NCI-H187 (cell line): ENCODE measurements around the gene MAN1A1.

ENCODE experiments used
- DNase-seq, 2 experiments: peaks; one replicate each; lab custom pipeline; 2025; lab: John Stamatoyannopoulos, UW

MAN1A1 gene

DNA sequence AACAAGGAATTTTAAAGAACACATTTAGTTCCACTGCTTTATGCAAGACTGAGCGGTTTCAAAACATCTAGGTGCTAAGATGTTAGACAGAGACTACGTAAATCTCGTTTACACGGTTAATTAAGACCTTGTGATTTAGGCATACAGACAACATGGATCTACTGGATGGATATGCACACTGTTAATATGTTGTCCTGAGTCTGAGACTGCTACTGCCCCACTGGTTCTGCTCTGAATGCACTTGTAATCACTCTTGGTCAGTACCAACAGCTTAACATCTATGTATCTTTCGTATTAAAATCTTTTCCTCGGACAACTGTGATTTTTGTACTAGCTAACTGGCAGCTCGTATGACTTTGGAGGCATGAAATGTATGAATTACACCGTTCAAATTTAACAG lies 3.1 kb downstream of the MAN1A1 start:
- no peak for DNase-seq

DNA sequence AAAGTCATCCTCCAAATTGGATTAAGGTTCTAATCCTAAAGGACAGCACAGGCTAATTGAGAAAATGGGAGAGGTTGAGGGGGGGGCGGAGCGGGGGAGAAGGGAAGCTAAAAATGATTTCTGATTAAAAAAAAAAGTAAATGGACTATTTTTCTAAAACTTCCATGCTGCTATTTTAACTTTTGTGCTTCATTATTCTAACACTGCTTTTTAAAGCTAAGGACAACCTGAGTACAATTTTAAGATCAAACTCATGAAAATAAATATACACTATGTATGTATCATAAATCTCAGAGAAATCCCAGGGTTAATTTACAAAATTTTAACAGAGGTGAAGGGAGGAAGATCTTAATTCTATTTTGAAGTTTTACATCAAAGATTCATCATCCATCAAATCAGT lies 4.4 kb downstream of the MAN1A1 start:
- no peak for DNase-seq

DNA sequence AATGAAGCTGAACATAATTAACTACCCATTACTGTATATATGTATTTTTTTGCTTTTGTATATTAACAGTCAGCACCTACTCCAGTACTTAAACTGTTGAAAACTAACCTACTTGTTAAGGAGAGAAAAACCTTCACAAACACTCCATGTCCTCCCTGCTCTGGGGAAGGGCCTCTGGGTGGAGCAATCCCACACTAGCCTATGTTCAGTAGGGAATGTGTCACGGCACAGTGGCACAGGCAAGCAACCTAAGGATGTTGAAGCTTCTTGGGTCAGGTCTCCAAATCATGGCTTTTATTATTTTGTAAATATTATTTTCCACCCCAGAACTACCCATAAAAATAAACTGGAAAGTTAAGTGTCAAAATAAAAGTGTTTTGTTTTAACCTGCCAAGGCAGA lies 5.3 kb downstream of the MAN1A1 start:
- DNase-seq: no peak

- no peak for DNase-seq
Observed at GRCh38 chr6:119343573-119344146, 5.9 kb downstream of the MAN1A1 start.

DNA sequence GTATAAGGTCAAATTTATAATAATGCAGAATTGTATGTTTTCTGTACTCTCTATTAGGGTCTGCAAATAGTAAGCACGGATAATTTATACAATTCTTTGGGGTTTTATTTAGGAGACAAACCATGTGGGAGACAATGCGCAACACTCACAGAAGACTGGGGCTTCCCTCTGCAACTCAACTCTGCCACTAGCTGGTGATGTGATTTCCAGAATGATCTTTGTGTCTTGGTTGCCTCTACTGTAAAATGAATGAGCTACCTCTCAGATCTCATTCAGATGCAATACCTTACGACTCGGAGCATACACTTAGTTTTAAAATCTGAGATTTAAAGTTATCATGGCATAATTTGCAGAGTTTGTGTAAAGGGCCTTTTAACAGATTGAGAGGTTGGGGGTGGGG lies 6.4 kb downstream of the MAN1A1 start:
- no peak for DNase-seq

- DNase-seq: no peak
Observed at GRCh38 chr6:119342430-119342829, 7.1 kb downstream of the MAN1A1 start.

- DNase-seq: no peak
Observed at GRCh38 chr6:119340796-119341487, 8.6 kb downstream of the MAN1A1 start.

DNA sequence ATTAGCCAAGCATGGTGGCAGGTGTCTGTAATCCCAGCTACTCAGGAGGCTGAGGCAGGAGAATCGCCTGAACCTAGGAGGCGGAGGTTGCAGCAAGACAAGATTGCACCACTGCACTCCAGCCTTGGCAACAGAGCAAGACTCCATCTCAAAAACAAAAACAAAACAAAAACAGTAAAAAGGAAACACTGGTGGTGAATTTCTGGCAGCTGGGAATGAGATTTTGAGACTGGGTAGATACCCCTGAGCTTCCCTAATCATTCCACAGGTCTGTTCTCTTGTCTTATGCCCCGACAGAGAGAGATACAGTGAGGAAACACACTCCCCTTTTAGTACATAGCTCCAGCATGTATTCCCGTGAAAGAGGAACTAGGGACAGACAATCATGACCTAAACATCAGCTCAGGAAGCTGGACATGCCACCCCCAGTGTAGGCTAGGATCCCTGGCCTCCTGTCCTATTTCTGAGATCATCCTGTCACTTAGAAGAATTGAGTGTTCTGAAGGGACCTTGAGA lies 9.6 kb downstream of the MAN1A1 start:
- DNase-seq: no peak

DNA sequence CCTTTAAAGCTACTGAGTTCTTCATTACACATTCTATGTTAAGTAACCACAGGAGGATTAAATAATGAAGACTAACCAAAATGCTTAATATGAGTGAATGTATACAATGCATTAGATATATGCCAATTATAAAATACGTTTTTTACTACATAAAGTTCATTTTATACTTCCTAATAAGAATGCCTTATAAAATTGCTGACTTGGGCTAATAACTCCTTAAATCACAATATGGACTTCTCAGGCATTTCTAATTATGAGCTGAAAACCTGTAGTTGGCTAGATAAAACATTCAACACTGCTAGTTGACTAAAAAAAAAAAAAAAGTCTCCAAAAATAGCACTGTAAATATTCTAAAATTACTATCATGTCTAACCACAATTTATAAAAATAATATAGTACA lies 11.8 kb downstream of the MAN1A1 start:
- no peak for DNase-seq

DNA sequence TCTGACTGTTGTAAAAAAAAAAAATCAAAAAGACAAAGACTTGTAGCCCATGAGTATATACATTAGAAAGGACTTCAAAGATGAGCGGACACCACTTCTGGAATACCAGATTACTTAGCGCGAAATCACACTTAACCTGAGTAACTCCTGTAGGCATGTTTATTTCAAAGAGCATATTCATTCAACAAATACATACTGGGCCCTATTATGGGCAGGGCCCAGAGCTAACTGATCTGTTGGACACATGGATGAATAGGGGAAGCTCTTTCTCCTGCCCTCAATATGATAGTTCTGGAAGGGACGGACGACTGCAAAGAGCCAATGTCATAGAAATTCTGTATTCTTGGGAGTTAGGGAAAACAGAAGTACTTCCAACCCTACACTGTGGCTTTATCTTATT lies 12.3 kb downstream of the MAN1A1 start:
- no peak for DNase-seq

DNA sequence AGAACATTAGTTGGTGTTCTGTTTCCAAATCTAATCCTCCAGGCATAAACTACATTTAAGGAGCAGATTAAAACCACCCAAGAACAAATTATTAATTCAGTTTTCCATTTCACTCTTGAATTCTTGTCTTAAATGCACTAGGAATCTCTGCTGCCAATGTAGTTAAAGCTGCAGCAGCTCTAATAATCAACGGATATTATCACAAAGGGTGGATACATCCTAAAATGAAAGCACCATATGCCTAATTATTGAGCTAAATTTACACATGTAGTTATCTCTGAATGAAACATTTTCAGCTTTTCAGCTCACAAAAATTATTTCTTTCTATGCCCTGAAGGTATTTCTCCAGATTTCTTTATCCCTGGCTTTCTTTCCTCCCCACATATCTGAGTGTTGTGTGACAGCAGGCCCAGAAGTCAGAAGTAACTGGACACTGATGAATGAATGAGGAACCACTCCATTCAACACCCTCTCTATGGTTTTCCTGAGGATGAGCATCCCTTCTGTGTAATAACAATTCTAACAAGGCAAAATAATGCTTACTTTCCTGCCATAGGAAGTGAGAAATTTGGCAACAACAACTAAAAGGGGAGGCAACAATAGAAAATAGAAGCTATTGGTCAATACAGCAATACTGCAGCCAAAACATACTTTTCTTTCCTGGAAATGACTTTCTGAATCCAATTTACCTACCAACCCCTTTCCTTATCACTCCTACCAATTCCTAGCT lies 14.9 kb downstream of the MAN1A1 start:
- no peak for DNase-seq

DNA sequence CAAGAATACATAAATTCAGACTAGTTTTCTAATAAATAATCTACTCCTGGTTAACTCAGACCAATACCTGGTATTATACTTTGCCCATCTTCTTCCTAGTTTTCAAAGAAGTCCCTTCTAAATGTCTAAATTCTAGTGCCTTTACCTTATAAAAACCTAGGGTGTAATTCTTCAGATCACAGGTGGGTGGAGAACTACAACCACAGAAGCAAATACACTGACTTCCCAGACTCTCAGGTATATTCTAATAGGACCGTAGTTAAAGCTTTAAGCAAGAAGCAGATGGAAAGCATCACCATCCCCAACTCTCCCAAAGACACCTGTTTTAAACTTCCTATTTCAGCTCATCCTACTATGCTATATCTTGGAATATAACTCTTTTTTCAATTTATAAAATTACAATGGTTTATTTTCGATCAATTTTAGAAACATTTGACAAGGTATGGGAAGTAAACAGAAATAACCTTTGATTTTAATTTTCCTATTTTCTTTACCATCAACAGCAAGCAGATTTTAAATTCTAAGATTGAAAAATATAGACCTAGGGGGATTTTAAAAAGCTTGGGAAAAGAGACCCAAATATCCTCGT lies 15.8 kb downstream of the MAN1A1 start:
- no peak for DNase-seq

GRCh38 chr6:119333063-119333609 lies 16.4 kb downstream of the MAN1A1 start:
- no peak for DNase-seq

DNA sequence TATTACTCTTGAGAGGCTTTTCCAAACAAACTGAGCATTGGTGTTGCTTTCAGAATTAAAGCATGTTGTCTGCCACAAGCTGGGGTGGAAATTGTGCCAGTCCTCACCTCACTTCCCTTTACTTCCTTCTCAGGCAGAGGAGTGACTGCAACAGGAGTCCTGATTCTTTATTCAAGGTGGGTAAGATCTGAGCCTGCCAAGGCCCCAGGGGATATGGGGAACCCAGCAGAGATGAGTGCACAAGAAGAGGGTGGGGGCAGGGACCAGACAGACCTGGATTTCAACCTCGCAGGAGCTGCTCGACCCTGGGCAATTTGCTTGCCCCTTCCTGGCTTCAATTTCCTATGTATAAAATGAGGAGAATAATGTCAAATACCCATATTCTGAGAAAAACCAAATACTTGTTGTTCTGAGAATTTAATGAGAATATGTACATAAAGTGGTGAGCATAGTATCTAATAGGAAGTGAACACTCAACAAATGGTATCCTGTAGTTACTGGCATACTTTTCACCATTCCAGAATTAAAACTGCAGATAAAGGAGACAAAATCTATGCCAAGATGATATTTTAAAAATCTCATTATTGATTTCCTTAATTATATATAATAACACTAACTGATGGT lies 17.8 kb downstream of the MAN1A1 start:
- no peak for DNase-seq

GRCh38 chr6:119330520-119331113 lies 18.9 kb downstream of the MAN1A1 start:
- no peak for DNase-seq

DNA sequence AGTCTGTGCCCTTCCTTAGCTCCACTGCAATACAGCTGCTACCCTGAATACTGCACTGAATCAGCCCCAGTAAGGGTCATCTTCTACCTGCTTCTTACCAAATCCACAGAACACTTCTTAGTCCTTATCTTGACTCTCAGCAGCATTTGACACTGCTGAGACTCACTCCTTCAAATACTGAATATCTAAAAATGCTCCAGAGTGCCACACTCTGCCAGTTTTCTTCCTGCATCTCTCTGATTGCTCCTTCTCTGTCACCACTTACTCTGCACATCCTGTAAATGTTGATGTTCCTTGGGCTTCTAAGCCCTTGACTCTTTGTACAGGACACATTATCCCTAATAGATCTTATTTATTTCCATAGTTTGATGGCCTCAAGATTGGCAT lies 19.8 kb downstream of the MAN1A1 start:
- DNase-seq: no peak

- no peak for DNase-seq
Observed at GRCh38 chr6:119328892-119329793, 20.4 kb downstream of the MAN1A1 start.

GRCh38 chr6:119328254-119328653 lies 21.3 kb downstream of the MAN1A1 start:
- DNase-seq: no peak

GRCh38 chr6:119327810-119328209 lies 21.8 kb downstream of the MAN1A1 start:
- no peak for DNase-seq

GRCh38 chr6:119326291-119327005 lies 23.1 kb downstream of the MAN1A1 start:
- DNase-seq: no peak
